IPS-18c (cell line): ENCODE data around the gene TMTC4.
"Not testable (repeated sequence)": the region's sequence is repeated elsewhere in the genome, so short reads cannot be mapped to it uniquely, and the experiment has no call there.

Experiments used
- H3K4me3 ChIP-seq: 2 replicates; pipeline ENCODE4 v1.7.0; 2013; ENCODE audit warnings: low read depth, mild to moderate bottlenecking, low read length, moderate library complexity; ENCODE audit not compliant: insufficient read depth
- H3K9me3 ChIP-seq: one replicate; pipeline ENCODE4 v1.6.1; 2013; ENCODE audit warnings: mild to moderate bottlenecking, low read length, moderate library complexity; ENCODE audit not compliant: control insufficient read depth, insufficient read depth

Gene TMTC4

DNA sequence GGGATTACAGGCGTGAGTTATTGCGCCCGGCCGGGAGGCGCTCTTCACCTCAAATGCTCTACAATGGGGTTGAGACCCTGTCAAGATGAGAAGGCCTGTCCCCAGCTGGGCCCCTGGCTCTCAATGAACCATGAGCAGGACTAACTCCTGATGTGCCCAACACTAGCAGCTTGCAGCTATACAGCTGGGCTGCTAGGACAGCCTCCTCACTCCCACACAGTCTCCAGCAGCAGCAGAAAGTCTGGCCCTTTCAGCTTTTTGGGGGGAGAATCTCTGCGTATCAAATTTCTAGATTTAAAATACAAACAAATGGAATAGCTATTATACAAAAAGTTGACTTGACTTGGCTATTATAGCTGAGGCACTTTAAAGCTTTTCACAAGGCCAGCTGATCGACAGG is 30.2 kb downstream of the TMTC4 start:
- Histone ChIP-seq H3K4me3 (no peak overlapping the region), H3K9me3 (no peaks in the 10 kb centered on the region)

DNA sequence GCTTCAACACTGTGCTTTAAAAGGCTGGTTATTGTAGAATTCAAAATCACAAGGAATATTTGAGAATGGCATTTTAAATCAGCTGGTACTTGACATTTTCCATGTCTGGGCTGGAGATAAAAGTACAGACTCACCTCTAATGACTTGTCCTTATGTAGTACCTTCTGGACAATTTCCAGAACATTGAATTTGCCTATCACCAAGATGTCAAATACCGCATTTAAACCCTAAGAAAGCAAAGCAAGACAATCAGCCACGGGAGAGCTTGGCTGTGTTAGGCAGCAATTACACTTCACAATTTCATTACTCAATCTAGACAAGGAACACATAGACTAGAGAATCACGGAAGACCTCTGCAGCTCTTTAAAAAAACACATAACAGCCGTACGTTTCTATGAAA is 36.8 kb downstream of the TMTC4 start:
- Histone ChIP-seq H3K4me3 (no peak overlapping the region), H3K9me3 (no peaks in the 10 kb centered on the region)

DNA sequence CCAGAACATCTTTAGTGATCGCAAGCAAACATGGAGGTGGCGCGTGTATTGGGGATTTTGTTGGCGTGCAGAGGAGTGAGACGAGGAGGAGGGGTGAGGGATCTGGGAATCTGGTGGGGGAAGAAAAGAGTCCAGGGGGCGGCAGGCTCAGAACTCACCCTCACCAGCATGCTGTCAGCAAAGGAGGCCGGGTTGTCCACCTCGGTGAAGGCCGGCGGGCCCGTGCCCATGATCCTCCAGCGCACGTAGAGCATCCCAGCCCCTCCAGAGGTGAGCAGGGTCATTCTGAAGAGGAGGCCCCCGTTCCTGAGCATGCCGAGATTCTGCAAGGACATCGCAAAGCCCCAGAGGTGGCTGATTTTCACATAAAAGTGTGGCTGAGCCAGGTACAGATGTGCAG is 37.2 kb downstream of the TMTC4 start:
- no peaks in the 10 kb centered on the region for H3K9me3 ChIP-seq
- H3K4me3 ChIP-seq, result no peak overlapping the region

DNA sequence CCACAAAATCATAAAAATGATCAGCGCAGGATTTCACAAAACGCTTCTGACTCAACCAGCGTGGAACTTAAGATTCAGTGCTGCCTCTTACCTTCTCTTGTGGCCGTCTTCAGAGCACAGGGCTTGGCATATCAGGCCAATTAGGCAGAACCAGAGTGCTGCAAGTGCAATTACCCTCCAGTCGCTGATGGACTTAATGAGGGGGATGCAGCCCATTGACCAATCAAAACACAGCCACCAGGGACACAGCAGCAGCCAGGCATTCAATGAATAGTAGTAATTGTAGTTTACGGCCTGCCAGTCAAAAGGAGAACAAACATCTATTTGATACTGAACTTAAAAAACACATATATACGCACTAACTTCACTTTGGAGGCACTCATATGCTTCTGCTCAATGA is 38.2 kb downstream of the TMTC4 start:
- Histone ChIP-seq H3K4me3 (no peak overlapping the region), H3K9me3 (no peaks in the 10 kb centered on the region)

DNA sequence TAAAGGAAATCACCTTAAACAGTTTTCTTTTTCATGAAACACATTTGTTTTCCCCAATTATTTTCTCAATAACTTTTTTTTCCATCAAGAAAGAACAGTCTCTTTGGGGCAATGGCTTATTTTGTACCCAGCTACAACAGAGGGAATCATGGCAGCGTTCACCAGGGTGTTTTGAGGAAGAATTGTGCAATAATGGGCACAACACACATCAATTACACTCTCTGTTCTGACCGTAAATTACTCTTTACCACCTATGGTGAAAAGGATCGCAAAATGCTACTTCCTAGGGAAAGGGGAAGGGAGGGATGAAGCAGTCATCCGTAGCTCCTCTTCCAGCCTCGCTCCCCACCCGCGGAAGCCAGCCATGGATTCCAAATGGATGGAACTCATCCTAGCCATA is 38.6 kb downstream of the TMTC4 start:
- Histone ChIP-seq H3K9me3 (no peaks in the 10 kb centered on the region), H3K4me3 (no peak overlapping the region)

DNA sequence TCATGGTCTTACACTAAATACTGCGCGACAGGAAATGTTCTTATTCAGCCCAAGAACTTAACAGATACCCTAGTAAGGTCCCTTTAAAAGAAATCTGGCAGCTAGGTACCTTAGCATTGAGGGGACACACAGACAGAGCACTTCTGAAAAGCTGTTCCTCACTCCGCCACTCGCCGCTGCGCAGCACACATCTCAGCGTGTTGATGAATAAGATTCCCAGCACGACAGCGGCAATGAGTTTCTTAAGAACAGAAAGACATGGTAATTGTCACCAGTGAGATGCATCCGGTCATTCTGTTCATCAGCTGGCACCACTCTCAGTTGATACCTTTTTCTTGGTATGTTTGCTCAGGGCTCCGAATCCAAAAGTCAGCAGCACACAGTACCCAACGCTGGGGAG is 39.9 kb downstream of the TMTC4 start:
- Histone ChIP-seq H3K9me3 (no peaks in the 10 kb centered on the region), H3K4me3 (no peak overlapping the region)

DNA sequence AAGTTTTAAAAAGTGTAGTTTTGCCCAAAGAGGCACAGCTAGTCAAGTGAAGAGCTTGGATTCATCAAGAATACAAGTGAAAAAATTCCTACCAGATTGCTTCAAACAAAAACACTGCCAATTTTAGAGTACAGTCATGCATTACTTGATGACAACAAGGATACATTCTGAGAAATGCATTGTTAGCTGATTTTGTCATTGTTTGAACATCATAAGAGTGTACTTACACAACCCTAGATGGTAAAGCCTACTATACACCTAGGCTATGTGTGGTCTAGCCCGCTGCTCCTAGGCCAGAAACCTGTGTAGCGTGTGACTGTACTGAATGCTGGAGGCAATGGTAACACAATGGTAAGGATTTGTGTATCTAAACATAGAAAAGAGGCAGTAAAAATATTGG is 41.1 kb downstream of the TMTC4 start:
- H3K4me3 ChIP-seq, result no peak overlapping the region
- H3K9me3 ChIP-seq, result no peaks in the 10 kb centered on the region

DNA sequence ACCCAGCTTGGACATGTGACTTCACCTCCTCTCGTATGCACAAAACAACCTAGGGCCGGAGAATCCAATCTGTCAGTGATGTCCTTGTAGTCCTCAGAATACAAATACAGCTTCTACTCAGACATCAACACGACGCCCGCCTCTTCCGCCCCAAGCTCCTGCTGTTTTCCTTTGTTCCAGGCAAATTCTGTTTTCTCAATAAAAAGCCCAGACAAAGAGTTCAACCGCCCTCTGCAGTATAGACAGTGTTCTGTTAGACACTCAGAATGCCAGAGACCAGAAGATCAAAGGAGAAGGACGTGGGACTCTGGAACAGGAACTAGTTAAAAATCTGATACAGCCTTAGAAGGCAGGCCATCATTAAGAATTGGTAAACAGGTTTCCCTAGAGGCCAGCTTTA is 44.0 kb downstream of the TMTC4 start:
- no peaks in the 10 kb centered on the region for H3K9me3 ChIP-seq
- H3K4me3 ChIP-seq, result no peak overlapping the region

DNA sequence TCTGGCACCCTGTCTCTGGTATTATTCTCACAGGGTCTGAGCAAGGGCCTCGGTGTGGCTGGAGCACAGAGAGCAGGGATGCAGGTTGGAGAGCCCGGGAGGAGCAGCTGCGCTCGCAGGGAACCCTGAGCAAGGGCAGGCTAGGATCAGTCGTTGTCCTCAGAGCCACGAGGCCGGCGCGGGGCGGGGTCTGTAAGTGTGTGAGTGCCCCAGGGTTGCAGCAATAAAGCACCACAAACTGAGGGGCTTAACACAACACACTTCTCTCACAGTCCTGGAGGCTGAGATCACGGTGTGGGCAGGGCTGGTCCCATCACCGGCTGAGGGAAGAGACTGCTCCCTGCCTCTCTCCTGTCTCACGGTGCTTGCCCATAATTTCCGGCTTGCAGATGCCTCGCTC is 47.5 kb downstream of the TMTC4 start:
- Histone ChIP-seq H3K4me3 (no peak overlapping the region), H3K9me3 (no peaks in the 10 kb centered on the region)

DNA sequence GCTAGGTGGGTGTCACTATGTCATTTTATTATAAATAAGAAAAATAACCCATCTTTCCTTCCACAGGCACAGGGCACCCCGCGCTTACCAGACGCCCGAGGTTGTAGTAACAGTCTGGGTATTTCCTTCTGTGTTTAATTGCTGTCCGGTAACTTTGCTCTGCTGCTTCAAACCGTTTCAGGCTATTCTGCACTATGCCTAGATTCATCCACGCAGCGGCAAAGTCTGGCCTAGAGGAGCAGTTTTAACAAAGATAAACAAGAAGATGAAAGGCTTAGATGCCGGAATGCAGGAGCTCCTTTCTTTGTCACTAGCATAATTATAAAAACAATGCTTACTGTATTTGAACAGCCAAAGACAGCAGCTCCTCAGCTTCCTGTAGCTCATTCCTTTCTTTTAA is 49.1 kb downstream of the TMTC4 start:
- H3K4me3 ChIP-seq, result no peak overlapping the region

DNA sequence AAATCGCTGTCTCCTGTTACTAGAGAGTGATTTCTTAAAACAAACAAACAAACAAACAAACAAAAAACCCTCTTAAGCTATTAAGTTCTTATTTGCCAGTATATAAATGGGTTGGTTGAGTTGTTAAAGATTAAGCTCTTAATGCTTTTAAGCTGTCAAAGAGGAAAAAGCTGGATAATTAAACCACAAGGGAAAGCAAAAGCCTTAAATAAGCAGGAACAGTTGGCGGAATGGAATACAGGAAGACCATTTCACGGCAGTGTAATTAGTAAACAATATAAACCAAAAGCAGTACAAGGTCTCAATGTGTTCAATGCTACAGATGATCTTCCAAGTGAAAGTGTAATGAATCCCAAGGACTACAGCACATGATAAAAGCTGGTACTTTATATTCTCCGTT is 53.8 kb downstream of the TMTC4 start:
- peaks cover 11% of the 10 kb centered on the region for H3K9me3 ChIP-seq
- no peak overlapping the region for H3K4me3 ChIP-seq

More for the DNA sequence above, 49.1 kb downstream of the TMTC4 start:
- H3K9me3 ChIP-seq, result no peaks in the 10 kb centered on the region

DNA sequence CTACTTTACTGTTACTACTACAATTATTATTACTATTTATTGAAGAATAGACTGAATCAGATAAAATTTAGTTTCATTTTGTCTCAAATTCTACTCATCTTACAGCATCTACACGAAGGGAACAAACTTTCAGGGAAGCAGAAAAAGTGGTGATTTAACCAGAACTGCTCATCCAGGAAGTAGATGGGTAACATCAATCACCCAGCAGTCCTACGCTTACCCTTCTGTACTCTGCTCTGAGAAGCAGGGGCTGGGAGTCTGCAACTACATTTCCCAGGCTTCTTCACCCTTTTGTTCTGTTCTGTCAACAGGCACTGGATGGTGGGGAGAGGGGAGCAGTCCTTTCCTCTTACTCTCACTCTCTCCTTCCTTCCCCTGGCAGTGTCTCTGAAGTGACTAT is 54.7 kb downstream of the TMTC4 start:
- Histone ChIP-seq H3K4me3 (no peak overlapping the region), H3K9me3 (peaks cover 13% of the 10 kb centered on the region)

DNA sequence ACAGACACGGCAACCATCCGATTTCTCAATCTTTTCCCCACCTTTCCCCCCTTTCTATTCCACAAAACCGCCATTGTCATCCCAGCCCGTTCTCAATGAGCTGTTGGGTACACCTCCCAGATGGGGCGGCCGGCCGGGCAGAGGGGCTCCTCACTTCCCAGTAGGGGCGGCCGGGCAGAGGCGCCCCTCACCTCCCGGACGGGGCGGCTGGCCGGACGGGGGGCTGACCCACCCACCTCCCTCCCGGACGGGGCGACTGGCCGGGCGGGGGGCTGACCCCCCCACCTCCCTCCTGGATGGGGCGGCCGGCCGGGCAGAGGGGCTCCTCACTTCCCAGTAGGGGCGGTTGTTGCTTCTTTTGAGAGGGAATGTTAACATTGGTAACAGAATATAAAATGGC is 55.7 kb downstream of the TMTC4 start:
- H3K4me3 ChIP-seq, result not testable (repeated sequence)
- H3K9me3 ChIP-seq, result peaks cover 13% of the 10 kb centered on the region

DNA sequence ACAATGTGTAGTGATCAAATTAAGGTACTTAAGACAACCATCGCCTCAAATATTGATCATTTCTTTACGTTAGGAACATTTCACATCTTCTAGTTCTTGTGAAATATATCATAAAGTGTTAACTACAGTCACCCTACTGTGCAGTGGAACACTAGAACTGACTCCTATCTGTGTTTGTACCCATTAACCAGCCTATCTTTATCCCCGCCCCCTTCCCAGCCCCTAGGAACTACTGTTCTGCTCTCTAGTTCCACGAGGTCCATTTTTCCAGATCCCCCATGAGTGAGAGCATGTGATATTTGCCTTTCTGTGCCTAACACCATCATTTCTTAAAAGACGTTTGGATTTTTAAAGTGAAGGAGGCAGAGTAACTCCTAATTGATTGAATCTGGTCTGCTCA is 61.6 kb downstream of the TMTC4 start:
- no peak overlapping the region for H3K4me3 ChIP-seq
- H3K9me3 ChIP-seq, result peaks cover 13% of the 10 kb centered on the region

DNA sequence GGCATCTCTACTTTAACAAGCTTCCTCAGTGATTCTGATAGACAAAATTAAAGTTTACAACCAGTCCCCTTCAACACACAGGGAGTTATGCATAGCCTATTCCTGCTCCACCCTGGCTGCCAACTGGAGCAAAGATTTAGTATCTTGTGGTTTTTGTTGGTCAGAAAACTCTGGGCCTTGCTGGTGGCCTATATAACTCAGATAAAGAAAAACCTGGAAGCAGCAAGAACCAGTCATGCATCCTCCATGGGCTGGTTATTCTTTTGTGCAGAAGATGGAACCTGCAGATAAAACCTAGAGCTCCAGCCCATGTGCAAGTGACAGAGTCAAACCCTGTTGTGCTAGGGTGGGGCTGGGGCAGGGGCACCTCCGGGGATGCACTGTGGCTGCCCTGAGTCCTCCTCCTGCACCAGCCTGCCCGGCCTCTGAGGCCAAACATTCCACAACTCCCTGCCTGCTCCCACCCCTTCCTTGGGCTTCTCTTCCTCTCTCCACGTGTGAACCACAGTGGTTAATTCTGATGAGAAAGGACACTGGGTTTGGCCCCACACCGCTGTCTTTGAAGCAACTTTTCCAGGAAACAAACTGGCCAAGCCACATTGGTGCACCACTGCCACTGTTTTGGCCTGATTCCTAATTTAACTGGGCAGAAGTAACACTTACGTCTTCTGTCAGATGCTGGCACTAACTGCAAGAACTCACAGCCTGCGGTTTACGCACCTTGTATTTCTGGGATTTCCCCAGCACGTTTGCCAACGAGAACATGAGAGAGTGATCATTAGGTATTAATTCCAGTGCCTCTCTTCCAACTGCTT is 62.7 kb downstream of the TMTC4 start:
- H3K9me3 ChIP-seq, result peaks cover 4% of the 10 kb centered on the region
- no peak overlapping the region for H3K4me3 ChIP-seq

DNA sequence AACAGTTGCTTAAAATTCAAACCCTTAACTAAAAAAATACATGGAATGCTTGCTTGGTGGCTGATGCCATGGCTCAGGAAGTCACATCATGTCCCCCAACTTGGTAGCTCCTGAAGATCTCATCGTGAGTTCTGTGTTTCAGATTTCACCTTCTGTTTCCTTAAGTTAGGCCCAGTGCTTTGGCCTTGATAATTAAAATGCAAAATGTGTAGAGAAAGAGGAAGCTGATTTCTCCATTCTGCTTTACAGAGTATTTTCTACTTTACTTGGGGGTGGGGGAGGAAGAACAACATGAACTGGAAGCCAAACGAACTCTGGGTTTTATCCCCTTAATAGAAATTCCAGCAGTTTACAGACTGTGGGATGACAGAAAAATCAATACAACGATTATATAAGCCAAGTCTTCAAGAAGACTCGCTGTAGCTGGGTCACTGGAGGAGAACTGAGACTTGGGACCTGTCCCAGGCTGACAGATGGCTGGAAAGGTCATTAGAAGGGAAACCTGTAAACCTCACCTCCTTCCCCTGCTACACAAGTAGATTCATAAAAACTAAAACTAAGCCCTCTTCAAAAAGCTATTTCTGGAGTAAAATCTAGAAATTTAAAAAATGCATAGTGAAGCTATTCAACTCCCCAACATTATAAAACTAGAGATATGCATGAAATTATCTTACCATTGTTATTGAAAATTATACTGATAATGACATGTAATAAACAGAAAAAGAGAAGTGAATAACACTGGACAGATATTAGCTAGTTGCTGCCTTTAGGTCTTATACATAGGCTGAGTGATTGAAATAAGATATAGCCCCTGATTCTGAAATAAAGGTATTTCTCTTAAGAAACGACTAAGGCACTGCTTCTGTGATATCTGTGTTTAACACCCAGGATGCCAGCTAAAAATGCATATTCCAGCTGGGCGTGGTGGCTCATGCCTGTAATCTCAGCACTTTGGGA is 63.9 kb downstream of the TMTC4 start:
- Histone ChIP-seq H3K4me3 (no peak overlapping the region), H3K9me3 (peaks cover under 1% of the 10 kb centered on the region)

DNA sequence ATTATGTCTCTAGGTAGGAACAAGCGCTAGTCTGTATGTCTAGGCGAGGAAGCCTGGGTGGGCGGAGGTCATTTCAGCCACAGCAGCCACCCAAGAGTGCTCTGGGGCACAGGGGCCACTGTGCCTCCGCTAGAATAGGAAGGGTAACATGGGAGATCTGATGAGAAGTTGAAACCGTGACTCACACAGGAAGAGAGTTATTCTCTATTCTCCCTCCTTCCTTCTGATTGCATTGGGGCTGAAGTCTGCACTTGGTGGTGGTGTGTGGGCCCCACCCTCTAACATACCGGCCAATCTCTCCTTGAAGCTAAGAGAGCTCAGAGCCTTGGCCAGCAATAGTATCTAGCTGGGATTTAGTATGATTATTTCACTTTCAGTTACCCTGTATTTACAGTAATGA is 65.7 kb downstream of the TMTC4 start:
- H3K9me3 ChIP-seq, result no peaks in the 10 kb centered on the region
- no peak overlapping the region for H3K4me3 ChIP-seq

DNA sequence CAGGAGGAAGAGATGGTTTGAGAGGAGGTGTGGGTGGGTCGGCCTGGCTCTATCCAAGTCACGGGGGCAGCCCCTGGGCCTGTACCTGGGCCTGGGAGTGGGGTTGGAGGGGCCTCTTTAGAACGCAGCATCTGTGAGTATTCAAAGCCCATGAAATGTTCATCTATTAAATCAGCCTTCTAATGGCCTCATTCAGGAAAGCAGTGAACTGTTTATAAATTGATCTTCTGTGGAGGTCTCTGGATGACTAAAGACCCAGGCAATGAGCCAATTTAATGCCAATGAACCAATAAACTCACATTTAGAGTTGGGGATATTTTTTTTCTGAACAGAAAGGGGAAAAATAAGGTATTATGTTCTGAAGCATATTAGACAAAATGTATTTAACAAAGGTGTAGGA is 66.1 kb downstream of the TMTC4 start:
- H3K9me3 ChIP-seq, result no peaks in the 10 kb centered on the region
- no peak overlapping the region for H3K4me3 ChIP-seq
